Measurements from ENCODE around the gene VPS54. TPM values are rescaled to one million over a fixed set of nuclear protein-coding genes. Genes with fewer than 3 reads are reported as not detected.

VPS54 gene, protein sequence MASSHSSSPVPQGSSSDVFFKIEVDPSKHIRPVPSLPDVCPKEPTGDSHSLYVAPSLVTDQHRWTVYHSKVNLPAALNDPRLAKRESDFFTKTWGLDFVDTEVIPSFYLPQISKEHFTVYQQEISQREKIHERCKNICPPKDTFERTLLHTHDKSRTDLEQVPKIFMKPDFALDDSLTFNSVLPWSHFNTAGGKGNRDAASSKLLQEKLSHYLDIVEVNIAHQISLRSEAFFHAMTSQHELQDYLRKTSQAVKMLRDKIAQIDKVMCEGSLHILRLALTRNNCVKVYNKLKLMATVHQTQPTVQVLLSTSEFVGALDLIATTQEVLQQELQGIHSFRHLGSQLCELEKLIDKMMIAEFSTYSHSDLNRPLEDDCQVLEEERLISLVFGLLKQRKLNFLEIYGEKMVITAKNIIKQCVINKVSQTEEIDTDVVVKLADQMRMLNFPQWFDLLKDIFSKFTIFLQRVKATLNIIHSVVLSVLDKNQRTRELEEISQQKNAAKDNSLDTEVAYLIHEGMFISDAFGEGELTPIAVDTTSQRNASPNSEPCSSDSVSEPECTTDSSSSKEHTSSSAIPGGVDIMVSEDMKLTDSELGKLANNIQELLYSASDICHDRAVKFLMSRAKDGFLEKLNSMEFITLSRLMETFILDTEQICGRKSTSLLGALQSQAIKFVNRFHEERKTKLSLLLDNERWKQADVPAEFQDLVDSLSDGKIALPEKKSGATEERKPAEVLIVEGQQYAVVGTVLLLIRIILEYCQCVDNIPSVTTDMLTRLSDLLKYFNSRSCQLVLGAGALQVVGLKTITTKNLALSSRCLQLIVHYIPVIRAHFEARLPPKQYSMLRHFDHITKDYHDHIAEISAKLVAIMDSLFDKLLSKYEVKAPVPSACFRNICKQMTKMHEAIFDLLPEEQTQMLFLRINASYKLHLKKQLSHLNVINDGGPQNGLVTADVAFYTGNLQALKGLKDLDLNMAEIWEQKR
- 10.6 to 19.4 TPM (median 16.9 TPM) in 5 replicates for total RNA-seq (2022; extraction: Qiagen RNA extraction; ENCODE audit: low read depth)

DNA sequence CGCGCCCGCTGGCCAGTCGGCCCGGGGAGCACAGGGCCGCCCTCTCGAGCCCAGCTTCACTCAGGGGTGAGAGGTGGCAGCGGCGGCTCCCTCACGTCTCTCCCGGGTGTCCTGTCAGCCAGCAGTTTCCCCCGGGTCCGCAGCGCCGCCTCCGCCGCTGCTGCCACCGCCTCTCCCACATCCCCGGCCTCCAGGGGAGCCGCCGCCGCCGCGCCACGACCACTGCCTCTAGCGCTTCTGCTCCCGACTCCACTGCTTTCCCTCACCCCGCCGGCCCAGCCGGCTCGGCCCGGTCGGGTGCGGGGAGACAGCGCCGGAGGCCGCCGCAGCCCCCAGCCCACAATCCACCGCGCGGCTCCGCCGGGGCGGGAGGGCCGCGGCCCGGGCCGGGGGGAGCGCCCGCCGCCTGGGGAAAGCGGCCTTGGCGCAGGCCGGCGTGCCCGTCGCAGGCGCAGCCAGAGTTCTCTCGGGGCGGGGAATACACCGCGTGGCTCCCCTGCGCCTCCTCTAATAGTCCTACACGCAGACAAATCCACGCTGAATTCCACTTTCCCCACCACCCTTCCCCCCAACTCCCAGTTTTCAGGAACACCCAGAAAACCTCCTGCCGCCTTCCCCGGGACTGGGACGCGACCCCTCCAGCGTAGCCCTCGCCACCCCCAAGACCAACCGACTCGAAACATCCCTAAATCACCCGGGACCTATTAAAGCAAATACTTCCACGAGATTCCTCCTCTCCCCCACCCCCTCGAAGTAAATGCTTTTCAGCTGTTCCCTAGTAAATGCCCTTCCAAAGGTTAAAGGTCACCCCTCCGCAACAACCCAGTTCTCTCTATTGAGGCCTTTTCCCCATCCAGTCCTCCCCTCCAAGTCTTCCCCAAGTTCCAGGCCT lies at the start of gene VPS54:
VPS54 (minus strand) TSS at position 346 of the 892 bp plus-strand sequence. CDS start 35,429 bp downstream, outside the sequence.

Other genes with a start within 250 kb of the VPS54 start
- 73.4 to 153 TPM (median 101 TPM) in 5 replicates for gene UGP2, start 177.5 kb downstream of the VPS54 start, total RNA-seq (2022; extraction: Qiagen RNA extraction; ENCODE audit: low read depth)
- 1.2 to 1.5 TPM (median 1.3 TPM) in 5 replicates for gene PELI1, start 125.0 kb upstream of the VPS54 start, total RNA-seq (2022; extraction: Qiagen RNA extraction; ENCODE audit: low read depth)

Measured in A549 treated with ZK216348 at 1 μM for 4 hours (cell line).